ENCODE data around the gene SRCIN1.

The SRCIN1 gene

GRCh38 chr17:38578229-38579082, 27.3 kb downstream of the SRCIN1 start:
- no peaks in the 10 kb centered on the region for H4K20me1 ChIP-seq (ENCODE audit: insufficient read depth)
- H3K4me3 ChIP-seq (IDR thresholded peaks at IDR 0.05; ENCODE audit: insufficient read depth, low read depth, low read length) = no peak overlapping the region
- peaks cover 98% of the 10 kb centered on the region for H3K27me3 ChIP-seq (ENCODE audit: insufficient read depth, low read depth)
- no peak overlapping the region for H3K9ac ChIP-seq
- H2AFZ ChIP-seq (ENCODE audit: low read depth) = no peak overlapping the region
- TF ChIP-seq CTCF (conservative IDR thresholded peaks at IDR 0.05; ENCODE audit: low read depth, low read length) = no peak
- H3K4me2 ChIP-seq = no peak overlapping the region
- no peaks in the 10 kb centered on the region for H3K4me1 ChIP-seq (ENCODE audit: low read depth, poor library complexity, severe bottlenecking)
- no peaks in the 10 kb centered on the region for H3K36me3 ChIP-seq (ENCODE audit: insufficient read depth)
- no peak overlapping the region for H3K27ac ChIP-seq
- no peaks in the 10 kb centered on the region for H3K79me2 ChIP-seq (ENCODE audit: insufficient read depth, low read depth)

GRCh38 chr17:38577645-38578173, 28.0 kb downstream of the SRCIN1 start:
- H2AFZ ChIP-seq (ENCODE audit: low read depth) = no peak overlapping the region
- no peak overlapping the region for H3K4me2 ChIP-seq
- no peak overlapping the region for H3K9ac ChIP-seq
- peaks cover 99% of the 10 kb centered on the region for H3K27me3 ChIP-seq (ENCODE audit: insufficient read depth, low read depth)
- no peaks in the 10 kb centered on the region for H3K4me1 ChIP-seq (ENCODE audit: low read depth, poor library complexity, severe bottlenecking)
- H4K20me1 ChIP-seq (ENCODE audit: insufficient read depth) = no peaks in the 10 kb centered on the region
- no peak overlapping the region for H3K4me3 ChIP-seq (IDR thresholded peaks at IDR 0.05; ENCODE audit: insufficient read depth, low read depth, low read length)
- H3K27ac ChIP-seq = no peak overlapping the region
- no peaks in the 10 kb centered on the region for H3K79me2 ChIP-seq (ENCODE audit: insufficient read depth, low read depth)
- no peak for TF ChIP-seq CTCF (conservative IDR thresholded peaks at IDR 0.05; ENCODE audit: low read depth, low read length)
- H3K36me3 ChIP-seq (ENCODE audit: insufficient read depth) = no peaks in the 10 kb centered on the region

- Histone ChIP-seq H4K20me1 (ENCODE audit: insufficient read depth) (no peaks in the 10 kb centered on the region), H3K36me3 (ENCODE audit: insufficient read depth) (no peaks in the 10 kb centered on the region), H3K4me2 (no peak overlapping the region), H3K9ac (no peak overlapping the region), H3K27ac (no peak overlapping the region), H2AFZ (ENCODE audit: low read depth) (no peak overlapping the region), H3K27me3 (ENCODE audit: insufficient read depth, low read depth) (peaks cover 99% of the 10 kb centered on the region), H3K79me2 (ENCODE audit: insufficient read depth, low read depth) (no peaks in the 10 kb centered on the region), H3K4me1 (ENCODE audit: low read depth, poor library complexity, severe bottlenecking) (no peaks in the 10 kb centered on the region), H3K4me3 (IDR thresholded peaks at IDR 0.05; ENCODE audit: insufficient read depth, low read depth, low read length) (no peak overlapping the region)
- no peak for TF ChIP-seq CTCF (conservative IDR thresholded peaks at IDR 0.05; ENCODE audit: low read depth, low read length)
Observed at GRCh38 chr17:38577244-38577643, 28.5 kb downstream of the SRCIN1 start.

GRCh38 chr17:38575781-38576180, 30.0 kb downstream of the SRCIN1 start:
- H4K20me1 ChIP-seq (ENCODE audit: insufficient read depth) = no peaks in the 10 kb centered on the region
- no peak for TF ChIP-seq CTCF (conservative IDR thresholded peaks at IDR 0.05; ENCODE audit: low read depth, low read length)

More at GRCh38 chr17:38575781-38576180, 30.0 kb downstream of the SRCIN1 start:
- Histone ChIP-seq H3K27ac (no peak overlapping the region), H2AFZ (ENCODE audit: low read depth) (no peak overlapping the region), H3K27me3 (ENCODE audit: insufficient read depth, low read depth) (peaks cover 97% of the 10 kb centered on the region), H3K79me2 (ENCODE audit: insufficient read depth, low read depth) (no peaks in the 10 kb centered on the region), H3K9ac (no peak overlapping the region), H3K36me3 (ENCODE audit: insufficient read depth) (no peaks in the 10 kb centered on the region), H3K4me1 (ENCODE audit: low read depth, poor library complexity, severe bottlenecking) (peaks cover 4% of the 10 kb centered on the region), H3K4me2 (no peak overlapping the region), H3K4me3 (IDR thresholded peaks at IDR 0.05; ENCODE audit: insufficient read depth, low read depth, low read length) (no peak overlapping the region)
